ENCODE data around the gene E2F1. TPM values are rescaled to one million over a fixed set of nuclear protein-coding genes. Genes with fewer than 3 reads are reported as not detected.

E2F1 gene
- total RNA-seq, 2 donors from 2014 or later: 2.0 to 2.2 TPM

DNA sequence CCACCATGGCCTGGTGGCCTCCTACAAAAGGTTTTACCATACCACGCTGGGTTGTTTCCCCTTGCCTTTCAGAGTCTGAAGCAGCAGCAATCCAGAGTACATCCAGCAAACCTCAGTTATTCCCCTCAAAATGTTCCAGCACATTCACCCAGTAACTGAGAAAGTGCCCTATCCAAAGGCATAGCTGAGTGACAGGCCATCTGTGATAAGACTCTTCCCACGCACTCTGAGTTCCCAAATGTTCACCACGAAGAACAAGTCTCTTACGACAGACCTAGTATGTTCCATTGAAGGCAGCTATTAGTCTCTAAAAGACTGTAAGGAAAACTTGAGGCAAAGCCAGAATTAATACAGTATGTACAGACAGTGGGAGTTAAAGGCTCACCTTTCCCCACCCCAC lies 55.7 kb downstream of the E2F1 start:
- DNase-seq (ENCODE audit: low spot score): no peak
- intact Hi-C loops (cut with DNase I): no loop called here

DNA sequence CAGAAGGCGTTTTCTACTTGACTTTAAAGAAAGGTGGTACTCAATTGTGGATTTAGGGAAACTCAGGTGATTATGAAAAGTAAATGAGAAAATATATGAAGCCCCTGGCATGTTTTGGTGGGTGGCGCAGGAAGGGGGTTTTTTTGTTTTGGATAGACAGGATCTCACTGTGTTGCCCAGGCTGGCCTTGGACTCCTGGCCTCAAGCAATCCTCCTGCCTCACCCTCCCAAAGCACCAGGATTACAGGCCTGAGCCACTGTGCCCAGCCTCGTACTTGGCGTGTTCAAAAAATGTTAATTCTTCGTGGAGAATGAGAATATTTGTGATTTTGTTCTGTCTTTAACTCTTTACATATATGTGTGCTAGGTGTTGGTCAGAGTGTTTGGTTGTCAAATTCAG lies 56.2 kb downstream of the E2F1 start:
- DNase-seq (ENCODE audit: low spot score): no peak
- intact Hi-C loops (cut with DNase I): no loop called here

DNA sequence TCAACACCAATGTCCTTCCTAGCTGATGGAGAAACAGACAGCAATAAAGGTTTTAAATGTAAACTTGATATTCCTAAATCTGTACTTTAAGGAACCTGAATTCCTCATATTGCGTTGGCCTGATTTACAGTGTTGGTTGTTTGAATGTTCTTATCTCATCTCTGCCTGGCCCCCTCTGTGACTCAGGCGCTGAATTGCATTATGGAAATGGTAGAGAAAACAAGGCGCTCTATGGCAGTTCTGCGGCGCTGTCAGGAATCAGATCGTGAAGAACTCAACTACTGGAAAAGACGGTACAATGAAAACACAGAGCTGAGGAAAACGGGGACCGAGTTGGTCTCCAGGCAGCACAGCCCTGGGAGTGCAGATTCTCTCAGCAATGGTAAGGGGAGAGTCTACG lies 56.7 kb downstream of the E2F1 start:
- no peak for DNase-seq (ENCODE audit: low spot score)
- intact Hi-C loops (cut with DNase I): no loop called here

DNA sequence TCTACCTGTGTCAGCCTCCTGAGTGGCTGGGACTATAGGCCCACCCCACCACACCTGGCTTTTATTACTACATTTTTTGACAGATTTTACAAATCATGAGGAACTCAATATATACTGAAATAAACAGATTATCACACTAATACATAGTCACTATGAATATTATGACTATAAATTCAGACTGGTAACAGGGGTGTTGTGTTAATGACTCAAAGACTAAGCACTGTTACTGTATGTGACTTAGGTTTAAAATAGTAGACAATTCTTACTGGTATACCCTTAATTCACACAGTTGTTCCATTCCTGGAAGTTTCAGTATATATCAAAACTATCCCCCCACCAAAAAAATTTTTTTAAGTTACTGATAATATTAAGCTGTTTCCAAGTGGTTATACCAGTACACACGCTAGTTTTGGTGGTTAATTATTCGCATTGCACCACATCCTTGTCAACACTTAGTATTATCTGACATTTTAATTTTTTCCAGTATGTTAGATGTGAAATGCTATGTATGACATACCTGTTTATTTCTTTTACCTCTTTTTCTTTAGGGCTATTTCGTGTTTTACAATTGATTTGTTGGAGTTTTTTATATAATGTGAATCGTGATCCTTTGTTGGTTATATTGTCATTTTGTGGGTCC lies 58.5 kb downstream of the E2F1 start:
- no peak for DNase-seq (ENCODE audit: low spot score)
- intact Hi-C loops (cut with DNase I): no loop called here

DNA sequence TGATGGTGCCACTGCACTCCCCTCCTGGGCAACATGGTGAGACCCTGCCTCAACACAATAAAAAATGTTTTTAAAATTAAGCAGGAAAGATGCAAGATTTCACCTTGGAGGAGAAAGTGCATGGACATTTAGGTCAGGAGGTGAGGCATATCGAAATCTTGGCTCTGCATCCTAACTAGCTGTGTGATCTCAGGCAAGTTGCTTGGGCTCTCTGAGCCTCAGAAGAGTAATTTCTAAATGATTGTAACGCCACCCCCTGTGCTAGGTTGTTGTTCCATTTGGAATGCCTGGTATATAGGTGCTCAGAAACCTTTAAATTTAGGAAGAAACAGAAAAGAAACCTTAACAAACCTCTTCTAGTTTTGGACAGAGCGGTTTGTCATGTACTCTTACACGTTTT lies 60.0 kb downstream of the E2F1 start:
- DNase-seq (ENCODE audit: low spot score): no peak
- intact Hi-C loops (cut with DNase I): no loop called here

Other genes with a start within 250 kb of the E2F1 start
- 10 to 100 TPM; 40.1 to 44.7 TPM for gene SNTA1, start 242.6 kb downstream of the E2F1 start, total RNA-seq
- 10 to 100 TPM; 11.0 to 12.0 TPM for gene CBFA2T2, start 196.3 kb downstream of the E2F1 start, total RNA-seq
- not detected for gene C20orf144, start 24.1 kb downstream of the E2F1 start, total RNA-seq
- 1 to 10 TPM; 1.2 to 1.4 TPM for gene ACTL10, start 19.4 kb downstream of the E2F1 start, total RNA-seq
- gene NECAB3, start 12.0 kb downstream of the E2F1 start, total RNA-seq: 10 to 100 TPM; 25.5 to 36.6 TPM
- 1 to 10 TPM; 5.2 to 9.0 TPM for gene PXMP4, start 33.9 kb upstream of the E2F1 start, total RNA-seq
- gene ZNF341, start 45.6 kb upstream of the E2F1 start, total RNA-seq: 1 to 10 TPM; 1.8 to 2.0 TPM
- 100 to 1,000 TPM in 1 of 2 donors, 10 to 100 TPM in 1; 79.2 to 104 TPM for gene CHMP4B, start 125.0 kb upstream of the E2F1 start, total RNA-seq